Measurements from ENCODE around the gene LBP.

DNA sequence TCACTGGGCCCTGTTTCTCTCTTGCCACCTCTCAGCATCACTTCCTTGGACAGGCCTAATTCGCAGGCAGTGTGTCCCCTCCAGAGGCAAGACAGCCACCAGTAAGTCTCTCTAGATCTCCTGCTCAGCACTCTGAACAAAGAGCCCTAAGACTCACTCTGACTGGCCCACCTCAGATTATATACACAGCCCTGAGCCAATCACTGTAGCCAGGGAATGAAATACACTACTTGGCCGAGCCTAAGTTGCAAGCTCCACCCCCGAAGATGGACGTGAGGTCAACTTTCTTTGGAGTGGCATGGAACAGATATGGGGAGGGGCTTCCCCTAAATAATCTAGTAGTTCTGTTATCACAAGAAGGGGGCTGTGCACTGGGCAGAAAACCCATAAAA, 38.2 kb upstream of the LBP start:
- TF ChIP-seq POLR2A (IDR thresholded peaks at IDR 0.05; ENCODE audit: low read depth, low read length) (no peak), POLR2AphosphoS5 (IDR thresholded peaks at IDR 0.05; ENCODE audit: low read depth, low read length) (no peak)
